GM18520 (cell line): ENCODE data around the gene DNAJB8.

Experiments
- ATAC-seq: cut with Tn5 transposase; IDR thresholded peaks from one replicate; pipeline ENCODE4 v1.9.1; 2021; ENCODE audit not compliant: unreplicated experiment

DNAJB8 gene

GRCh38 chr3:128495435-128495970 lies 28.8 kb upstream of the DNAJB8 start:
- no peak for ATAC-seq

- ATAC-seq, result no peak
Measured at GRCh38 chr3:128494367-128494650, 27.6 kb upstream of the DNAJB8 start.

- ATAC-seq, result no peak
Measured at GRCh38 chr3:128493570-128494366, 27.1 kb upstream of the DNAJB8 start.

- no peak for ATAC-seq
Measured at GRCh38 chr3:128492671-128493569, 26.2 kb upstream of the DNAJB8 start, which contains the start of gene GATA2. TSS of gene GATA2 (minus strand) at chr3:128493201. CDS start at chr3:128487031, 6,170 bp downstream.

GRCh38 chr3:128491941-128492670 lies 25.4 kb upstream of the DNAJB8 start:
- ATAC-seq, result no peak

GRCh38 chr3:128491691-128491940 lies 24.9 kb upstream of the DNAJB8 start:
- no peak for ATAC-seq

GRCh38 chr3:128490915-128491690 lies 24.4 kb upstream of the DNAJB8 start:
- ATAC-seq, result no peak

- ATAC-seq, result no peak
Measured at GRCh38 chr3:128490650-128490914, 23.9 kb upstream of the DNAJB8 start.

GRCh38 chr3:128489927-128490649 lies 23.4 kb upstream of the DNAJB8 start:
- no peak for ATAC-seq

GRCh38 chr3:128489674-128489926 lies 22.9 kb upstream of the DNAJB8 start:
- ATAC-seq, result no peak

GRCh38 chr3:128488991-128489673 lies 22.4 kb upstream of the DNAJB8 start:
- no peak for ATAC-seq

- ATAC-seq, result no peak
Measured at GRCh38 chr3:128488636-128488990, 21.9 kb upstream of the DNAJB8 start.

GRCh38 chr3:128487813-128488635 lies 21.3 kb upstream of the DNAJB8 start:
- ATAC-seq, result no peak

- no peak for ATAC-seq
Measured at GRCh38 chr3:128487538-128487812, 20.8 kb upstream of the DNAJB8 start.

GRCh38 chr3:128486681-128487537 lies 20.2 kb upstream of the DNAJB8 start:
- ATAC-seq, result no peak

GRCh38 chr3:128486205-128486628 lies 19.5 kb upstream of the DNAJB8 start:
- no peak for ATAC-seq

GRCh38 chr3:128485282-128486204 lies 18.9 kb upstream of the DNAJB8 start:
- no peak for ATAC-seq
